ENCODE results near the gene BMS1.
A peak's percentile ranks its signal among the peaks of the same experiment; 100 is the strongest.
"Not testable (repeated sequence)": the region's sequence is repeated elsewhere in the genome, so short reads cannot be mapped to it uniquely, and the experiment has no call there.

BMS1 gene

DNA sequence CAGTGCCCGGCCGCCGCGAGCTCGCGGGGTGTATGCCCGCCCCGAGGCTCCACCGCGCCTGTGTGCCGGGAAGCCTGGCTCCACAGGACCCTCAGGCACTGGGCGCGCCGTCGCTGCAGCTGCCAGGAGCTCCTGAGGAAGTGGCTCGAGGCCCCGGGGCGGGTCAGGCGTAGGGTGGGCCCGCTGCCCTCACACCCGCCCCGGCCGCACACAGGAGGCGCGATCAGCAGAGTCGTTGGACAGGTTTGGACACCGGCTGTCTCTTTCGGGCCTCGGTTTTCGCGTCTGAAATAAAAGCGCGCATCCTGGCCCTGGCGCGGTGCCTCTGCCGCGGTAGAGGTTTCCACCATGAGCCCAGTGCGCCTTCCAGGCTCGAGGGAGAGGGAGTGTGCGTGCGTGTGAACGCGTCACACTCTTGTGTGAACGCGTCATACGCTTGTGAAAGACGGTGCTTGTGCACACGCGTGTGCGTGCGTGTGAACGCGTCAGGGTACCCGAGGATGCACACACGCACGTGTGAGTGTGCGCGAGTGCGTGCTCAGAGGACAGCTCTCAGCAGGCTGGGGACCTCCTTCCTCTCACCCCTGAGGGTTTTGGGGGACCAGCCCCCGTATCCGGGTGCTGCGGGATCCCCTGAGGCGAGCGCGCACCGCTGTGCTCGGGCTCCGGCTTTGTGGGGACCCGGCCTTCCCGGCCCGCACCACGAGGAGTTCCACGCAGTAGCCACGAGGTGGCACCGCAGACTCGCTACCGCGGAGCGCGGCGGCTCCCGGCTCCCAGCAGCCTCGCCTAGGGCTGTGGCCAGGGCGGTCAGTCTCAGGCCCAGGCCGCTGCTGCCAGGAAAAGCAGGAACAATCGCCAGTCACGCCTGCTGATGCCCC, 83.8 kb downstream of the BMS1 start:
- peak; percentile 55 for DNase-seq (ENCODE audit: low spot score)

DNA sequence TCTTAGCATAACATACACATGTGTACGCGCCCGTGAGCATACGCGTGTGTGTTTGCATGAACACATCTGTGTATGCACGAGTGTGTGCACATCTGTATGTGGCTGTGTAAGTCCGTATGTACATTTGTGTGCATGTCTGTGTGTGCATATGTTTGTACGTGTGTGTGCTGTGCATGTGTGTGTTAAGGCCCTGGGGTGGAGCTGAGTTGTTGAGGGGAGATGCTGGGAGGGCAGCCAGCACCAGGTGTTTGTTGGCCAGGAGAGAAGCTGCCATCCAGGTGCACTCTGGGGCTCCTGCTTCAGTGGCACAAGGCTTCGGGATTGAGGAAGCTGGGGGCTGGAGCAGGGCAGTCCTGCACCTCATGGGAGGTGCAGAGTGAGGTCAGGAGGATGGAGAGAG, 85.0 kb downstream of the BMS1 start:
- DNase-seq (ENCODE audit: low spot score), result no peak

DNA sequence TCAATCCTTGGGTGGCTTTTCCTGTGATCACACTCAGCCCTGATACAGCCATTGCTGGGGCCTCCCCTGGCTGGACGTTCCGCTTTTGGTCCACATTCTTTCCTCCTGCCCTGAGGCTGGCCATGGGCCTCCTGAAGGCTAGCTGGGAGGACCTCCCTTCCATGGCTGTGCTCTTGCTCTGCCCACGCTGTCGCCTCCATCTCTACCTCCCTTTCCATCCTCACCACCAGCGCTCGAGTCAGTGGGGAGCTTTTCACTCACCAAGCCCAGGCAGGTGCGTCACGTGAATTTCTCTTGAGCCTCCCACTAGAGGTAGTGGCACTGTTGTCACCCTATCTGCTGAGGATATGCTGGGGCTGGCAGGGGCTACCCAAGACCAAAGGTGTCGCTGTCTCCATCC, 85.9 kb downstream of the BMS1 start:
- DNase-seq (ENCODE audit: low spot score), result no peak

DNA sequence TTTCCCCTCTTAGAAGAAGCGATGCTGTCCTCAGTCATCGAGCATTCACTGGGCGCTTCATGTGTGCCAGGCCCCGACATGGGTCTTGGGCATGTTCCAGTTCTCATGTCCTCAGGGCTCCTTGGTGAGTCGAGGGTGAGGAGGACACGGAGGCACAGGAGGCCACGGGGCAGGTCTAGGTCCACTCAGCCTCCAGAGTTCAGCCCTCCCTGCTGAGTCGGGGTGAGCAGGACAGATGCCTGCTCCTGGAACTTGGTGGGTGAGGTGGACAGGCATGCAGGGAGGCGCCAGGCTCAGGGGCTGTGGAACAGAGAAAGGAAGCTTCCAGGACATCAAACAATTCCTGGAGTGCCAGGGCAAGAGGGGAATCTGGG, 87.4 kb downstream of the BMS1 start:
- no peak for DNase-seq (ENCODE audit: low spot score)

DNA sequence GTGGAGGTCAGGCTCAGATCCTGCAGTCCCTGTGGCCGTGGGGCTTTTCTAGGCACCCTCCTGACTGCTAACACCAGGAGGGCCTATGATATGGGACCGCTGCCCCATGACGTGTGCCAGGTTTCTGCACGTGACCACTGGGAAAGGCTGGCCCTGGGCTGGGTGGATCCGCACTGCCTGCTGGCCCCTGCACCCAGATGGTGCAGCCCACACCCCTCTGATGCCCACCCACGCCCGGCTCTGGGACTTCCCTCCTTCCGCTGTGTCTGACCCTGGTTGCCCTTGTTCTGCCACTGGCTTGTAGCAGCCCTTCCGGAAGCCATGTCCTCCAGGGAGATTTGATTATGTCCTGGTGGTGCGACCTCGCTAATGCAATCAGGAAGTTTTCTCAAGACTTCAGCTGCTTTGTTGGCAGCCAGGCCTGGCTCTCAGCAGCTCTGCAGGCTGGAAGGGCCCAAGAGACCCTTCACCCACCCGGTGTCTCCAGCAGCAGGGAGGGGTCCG, 88.6 kb downstream of the BMS1 start:
- DNase-seq (ENCODE audit: low spot score), result not testable (repeated sequence)

DNA sequence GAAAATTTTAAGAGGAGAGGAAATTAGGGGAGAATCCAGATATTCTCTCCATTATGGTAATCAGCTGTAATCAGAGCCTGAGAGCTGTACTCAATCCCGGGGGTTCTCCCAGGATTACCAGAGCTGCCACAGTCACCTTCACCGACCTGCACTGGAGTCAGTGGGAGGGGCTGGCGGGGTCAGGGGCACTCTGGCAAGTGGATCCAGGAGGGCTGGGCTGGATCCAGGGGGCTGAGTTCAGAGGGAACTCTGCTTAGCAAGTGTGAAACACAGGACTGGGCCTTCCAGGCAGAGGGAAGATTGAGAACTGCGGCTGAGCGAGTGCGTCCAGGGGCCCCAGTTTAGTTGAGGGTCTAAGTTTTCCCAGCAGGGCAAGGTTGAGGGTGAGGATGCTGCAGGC, 89.2 kb downstream of the BMS1 start:
- DNase-seq (ENCODE audit: low spot score), result no peak

DNA sequence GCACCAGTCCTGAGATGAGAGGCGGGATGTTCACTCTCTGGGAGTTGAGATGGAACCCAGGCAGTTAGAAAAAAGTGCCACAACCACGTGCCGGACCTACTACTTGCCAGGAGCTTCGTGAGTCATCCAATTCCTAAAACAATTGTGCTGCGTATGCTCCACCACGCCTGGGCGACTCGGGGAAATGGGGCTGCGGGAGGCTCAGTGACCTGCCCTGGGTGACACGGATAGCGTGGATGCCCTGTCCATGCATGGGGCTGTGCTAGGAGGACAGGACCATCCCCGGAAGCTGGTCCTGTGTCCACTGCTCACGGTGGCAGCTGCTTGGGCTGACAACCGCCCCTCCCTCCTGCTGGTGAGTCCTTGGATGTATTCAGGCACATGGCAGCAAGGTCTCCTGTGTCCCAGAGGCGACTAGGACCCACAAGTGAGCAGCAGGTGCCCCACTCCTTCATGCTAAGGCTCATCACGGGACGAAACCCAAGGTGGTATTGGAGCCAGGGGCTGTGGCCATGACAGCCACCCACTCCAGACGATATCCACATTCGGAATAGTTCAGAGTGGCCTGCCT, 90.4 kb downstream of the BMS1 start:
- no peak for DNase-seq (ENCODE audit: low spot score)

DNA sequence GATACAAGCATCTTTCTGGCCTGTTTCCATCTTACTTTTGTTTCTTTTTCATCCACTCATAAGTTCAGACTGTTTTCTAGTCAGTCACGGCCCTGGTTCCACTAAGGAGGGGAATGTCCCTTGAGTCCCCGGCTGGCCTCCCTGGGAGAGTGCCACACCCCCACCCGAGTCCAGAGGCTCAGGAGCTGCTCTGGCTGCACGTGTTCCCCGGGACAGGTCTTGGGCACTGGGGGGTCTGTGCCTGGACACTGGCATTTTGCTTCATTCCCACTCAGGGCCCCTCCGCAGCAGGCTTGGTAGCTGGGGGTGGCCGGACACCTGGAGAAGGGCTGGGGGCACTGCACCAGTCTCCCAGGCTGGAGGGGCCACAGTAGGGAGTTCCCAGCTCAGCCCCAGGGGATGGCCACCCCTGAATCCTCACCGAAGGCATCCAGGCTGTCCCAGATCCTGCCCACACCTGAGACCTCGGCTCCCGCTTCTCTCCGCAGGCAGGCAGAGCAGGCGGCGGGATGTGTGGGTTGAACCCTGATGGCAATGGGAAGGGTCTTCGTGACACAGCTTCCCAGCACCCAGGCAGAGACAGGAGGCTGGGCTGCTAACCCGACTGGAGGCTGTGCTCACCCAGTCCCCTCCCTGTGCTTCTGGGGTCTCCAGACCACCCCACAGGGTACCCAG, 92.3 kb downstream of the BMS1 start:
- DNase-seq (ENCODE audit: low spot score), result no peak

DNA sequence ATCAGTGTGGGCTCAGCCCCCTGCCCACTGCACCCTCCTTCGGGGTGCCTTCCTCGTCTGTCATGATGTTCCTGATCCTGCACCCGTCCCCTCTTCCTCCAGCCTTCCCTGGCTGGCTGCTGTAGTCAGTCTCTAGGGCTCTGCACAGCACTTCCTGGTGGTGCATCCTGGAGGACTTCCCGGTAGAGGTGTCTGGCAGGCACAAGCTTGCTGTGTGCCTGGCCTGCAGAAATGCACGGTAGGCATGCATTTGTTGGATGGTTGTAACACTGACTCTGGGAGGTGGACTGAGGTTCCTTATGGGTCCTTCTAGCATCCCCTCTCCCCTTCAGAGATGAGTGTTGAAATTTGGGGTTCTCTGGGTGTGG, 92.8 kb downstream of the BMS1 start:
- no peak for DNase-seq (ENCODE audit: low spot score)

DNA sequence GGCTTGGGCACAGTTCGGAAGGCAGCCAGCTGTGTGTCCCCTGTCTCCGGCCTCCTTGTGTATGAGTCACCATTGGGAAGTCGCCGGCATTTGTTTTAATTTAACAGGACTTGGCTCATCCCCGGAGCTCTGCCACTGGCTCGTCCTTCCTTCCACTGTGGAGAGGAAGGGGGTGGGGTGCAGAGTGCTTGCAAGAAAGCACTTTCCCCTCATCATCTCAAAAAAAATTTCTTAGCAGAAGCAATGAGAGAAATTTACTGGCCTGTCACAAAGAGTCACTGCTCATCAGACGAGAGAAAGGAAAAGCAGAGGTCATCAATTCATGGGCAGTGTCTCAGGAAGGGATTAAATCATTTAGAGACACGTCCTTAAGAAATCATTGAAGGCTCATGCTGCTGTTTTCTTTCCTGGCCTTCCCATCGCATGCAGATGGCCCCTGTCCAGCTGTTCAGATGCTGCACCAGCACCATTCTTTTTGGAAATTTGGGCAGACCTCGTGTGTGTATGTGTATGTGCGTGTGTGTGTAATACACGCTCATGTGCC, 93.3 kb downstream of the BMS1 start:
- DNase-seq (ENCODE audit: low spot score), result no peak

DNA sequence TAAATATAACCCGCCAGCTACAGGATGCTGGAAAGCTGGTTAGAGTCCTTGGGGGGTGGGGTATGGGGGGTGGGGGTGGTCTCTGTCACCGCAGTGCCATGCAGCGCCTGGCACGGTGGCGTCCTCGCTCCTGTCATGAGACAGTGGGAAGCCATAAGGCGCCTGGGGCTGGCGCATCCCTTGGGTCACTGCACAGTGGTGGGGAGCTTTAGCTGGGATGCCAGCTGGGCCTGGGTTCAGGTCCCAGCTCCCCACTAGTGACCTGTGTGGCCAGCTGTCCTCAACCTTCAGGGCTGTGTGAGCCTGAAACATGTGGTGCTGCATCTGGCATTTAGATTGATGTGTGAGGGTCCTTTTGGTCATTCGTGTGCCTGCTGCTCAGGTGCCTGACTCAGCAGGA, 93.9 kb downstream of the BMS1 start:
- DNase-seq (ENCODE audit: low spot score), result no peak

DNA sequence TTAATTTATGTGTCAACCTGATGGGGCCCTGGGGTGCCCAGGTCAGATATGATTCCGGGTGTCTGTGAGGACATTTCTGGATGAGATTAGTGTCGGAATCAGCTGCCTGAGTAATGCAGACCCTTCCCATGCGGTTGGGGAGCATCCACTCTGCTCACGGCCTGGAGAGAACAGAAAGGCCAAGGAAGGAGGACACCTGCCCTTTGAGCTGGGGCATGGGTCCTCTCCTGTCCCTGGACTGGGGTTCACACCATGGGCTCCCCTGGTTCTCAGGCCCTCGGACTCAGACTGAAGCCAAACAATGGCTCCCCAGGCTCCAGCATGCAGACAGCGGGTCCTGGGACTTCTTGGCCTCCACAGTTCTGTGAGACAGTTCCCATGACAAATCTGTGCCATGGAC, 94.3 kb downstream of the BMS1 start:
- DNase-seq (ENCODE audit: low spot score), result no peak

DNA sequence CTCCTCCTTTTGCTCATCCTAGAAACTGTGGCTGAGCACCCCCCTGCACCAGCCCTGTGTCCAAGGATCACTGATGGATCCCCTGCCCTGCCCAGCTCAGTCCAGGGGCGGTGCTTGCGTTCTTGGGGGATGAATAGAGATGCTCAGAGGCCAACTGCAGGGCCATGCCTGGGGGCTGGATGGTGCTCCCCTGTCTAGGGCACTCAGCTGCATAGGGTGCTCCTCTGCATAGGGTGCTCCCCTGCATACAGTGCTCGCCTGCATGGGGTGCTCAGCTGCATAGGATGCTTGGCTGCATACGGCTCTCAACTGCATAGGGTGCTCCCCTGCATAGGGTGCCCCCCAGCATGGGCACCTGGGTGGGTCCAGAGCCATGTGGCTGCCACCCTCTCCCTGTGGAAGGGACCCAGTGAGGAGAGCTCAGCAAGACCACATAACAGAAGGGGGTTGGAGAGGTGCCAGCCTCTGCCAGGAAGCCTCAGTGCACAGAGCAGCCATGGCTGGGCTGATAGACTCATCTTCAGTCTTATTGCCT, 95.0 kb downstream of the BMS1 start:
- no peak for DNase-seq (ENCODE audit: low spot score)

DNA sequence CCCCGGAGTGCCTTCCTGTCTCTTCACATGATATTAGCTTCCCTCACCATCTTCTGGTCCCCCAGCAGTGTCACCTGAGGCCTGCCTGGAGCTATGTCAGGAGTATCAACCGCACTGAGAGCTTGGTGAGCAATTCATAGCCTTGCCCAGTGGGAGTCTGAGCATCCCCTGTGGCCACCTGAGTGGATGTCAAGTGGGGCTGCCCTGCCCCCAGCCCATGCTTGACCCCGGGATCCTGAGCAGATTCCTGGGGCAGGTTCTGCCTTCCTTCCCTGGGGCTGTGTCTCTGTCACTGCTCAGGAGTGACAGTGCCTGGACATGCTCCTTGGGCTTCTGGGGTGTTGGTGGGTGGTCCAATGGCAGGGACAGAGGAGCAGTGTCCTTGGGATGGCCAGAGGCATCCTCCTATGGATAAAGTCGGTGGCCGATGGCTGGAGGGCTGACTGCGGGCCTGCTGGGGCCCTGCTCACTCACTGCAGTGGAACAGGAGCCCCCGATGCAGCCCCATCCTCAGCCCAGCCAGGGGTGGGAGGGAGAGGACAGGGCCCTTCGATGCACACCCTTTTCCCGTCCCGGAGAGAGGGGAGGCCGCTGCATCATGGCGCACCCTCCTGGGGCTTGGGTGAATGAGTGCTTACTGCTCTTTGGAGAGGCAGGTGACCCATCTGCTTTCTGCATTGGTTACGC, 95.7 kb downstream of the BMS1 start:
- no peak for DNase-seq (ENCODE audit: low spot score)

DNA sequence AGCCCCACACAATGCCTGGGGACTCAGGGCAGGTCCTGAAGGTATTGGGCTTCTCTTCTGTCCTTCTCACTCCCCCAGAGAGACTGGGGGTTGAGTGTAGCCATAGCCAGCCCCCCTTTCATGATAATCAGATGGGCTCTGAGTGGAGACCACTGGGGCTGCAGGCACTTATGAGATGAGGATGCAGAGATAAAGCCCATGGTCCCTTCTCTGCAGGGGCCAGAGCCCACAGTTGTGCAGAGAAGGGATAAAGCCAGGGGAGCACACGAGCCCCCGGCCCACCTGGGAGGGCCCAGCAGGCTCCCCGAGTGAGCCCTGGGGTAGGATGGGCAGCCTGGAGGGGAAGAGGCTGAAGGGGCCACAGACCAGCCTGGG, 96.2 kb downstream of the BMS1 start:
- no peak for DNase-seq (ENCODE audit: low spot score)

DNA sequence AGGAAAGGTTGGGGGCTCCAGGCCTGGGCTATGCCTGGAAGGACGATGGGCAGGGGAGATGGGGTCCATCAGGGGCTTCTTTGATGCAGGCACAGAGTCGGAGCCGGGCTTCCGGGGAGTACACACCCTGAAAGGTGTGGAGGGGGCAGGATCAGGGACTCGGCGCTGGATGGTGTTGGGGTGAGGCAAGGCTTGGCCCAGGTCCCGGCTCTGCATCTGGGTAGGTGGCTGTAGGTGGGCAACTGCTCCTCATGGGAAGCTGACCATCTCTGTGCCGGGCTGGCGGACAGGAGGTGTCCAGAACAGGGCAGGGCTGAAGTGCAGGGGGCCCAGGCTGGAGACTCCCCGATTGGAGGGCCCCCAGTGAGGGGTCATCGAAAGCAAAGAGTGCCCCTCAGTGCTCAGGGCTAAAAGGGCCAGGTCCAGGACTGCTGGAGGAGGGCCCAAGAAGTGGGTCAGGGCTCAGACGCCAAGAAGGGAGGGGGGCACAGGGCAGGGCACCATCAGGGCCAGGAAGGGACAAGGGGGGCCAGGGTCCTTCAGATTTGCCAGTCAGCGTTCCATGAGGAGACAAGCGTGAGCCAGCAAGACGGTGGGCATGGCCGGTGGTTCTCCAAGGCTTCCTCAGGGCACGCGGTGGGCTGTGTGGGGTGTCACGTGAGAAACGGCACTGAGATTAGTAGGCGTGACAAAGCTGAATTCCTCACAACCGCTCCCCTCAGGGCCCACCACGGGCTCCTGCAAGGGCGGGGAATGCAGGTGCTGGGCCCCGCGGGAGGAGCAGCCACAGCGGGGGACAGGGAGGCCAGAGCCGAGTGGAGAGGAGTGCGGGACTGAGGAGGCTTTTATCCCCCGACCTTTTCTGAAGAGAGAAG, 97.0 kb downstream of the BMS1 start:
- DNase-seq (ENCODE audit: low spot score), result no peak

DNA sequence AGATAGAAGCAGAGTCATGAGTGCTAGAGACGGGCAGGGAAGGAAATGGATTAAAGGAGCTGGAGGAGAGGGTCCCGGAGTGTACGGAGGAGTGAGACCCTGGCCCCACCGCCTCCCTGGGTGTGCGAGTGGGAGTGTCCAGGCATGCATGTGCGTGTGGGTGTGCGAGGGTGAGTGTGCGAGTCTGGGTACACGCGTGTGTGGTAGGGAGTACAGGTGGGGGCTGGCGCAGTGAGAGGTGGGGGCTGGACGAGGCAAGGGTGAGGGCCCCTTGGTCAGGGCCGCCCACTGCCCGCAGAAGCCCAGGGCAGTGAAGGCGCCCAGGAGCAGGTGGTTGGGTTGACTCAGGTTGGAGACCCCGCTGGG, 97.6 kb downstream of the BMS1 start:
- DNase-seq (ENCODE audit: low spot score), result no peak

DNA sequence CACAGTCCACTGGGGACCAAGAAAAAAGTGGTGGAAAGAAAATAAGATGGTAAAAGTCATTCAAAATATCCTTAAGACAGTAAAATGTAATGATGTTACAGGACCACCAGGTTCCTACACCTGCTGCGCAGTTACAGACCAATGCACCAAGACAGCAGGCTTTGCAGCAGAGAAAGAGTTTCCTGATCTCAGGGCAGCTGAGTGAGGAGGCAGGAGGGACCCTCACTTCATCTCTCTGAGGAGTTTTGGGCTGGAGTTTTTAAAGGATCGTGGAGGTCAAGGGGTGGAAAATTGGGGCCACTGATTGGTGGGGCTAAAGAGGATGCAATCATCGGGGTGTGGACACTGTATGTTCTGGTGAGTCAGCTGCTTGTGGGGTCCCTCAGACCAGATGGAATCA, 100.0 kb downstream of the BMS1 start:
- DNase-seq (ENCODE audit: low spot score), result no peak
